ENCODE results near the gene USP36. TPM values are rescaled to one million over a fixed set of nuclear protein-coding genes. Genes with fewer than 3 reads are reported as not detected.

USP36 gene
- total and polyA plus RNA-seq, 4 donors: 5.9 to 68.1 (median 49.0) TPM

- H3K27ac ChIP-seq (ENCODE audit: low read depth in 1 of 2, low read length in 2 of 2): no peak overlapping the region
- 92 to 94% methylated on average over 6 of the region's 6 CpGs for WGBS, 2 donors
- peaks cover 8% of the 10 kb centered on the region in 2 donors for H3K36me3 ChIP-seq (ENCODE audit: control insufficient read depth in 1 of 2, insufficient read depth in 2 of 2, low read length in 1 of 2)
- no peaks in the 10 kb centered on the region for H3K9me3 ChIP-seq (ENCODE audit: control insufficient read depth, low read length)
- H3K4me3 ChIP-seq (ENCODE audit: low read length in 2 of 2): no peak overlapping the region
- H3K4me1 ChIP-seq (ENCODE audit: control insufficient read depth in 1 of 2, insufficient read depth in 2 of 2, low read length in 2 of 2): no peaks in the 10 kb centered on the region
- ATAC-seq (ENCODE audit: low FRiP score): no peak
- peak in 1 of 2 donors; percentile 69 for DNase-seq
- no peaks in the 10 kb centered on the region for H3K27me3 ChIP-seq (ENCODE audit: control insufficient read depth in 1 of 2, insufficient read depth in 2 of 2, low read length in 1 of 2)
- intact Hi-C loops (cut with DNase I): no loop called here
Observed at GRCh38 chr17:78825696-78826095, 14.9 kb downstream of the USP36 start.

GRCh38 chr17:78824240-78824639 lies 16.4 kb downstream of the USP36 start:
- H3K9me3 ChIP-seq (ENCODE audit: control insufficient read depth, low read length): no peaks in the 10 kb centered on the region
- peaks cover 6 to 10% of the 10 kb centered on the region in 2 donors for H3K36me3 ChIP-seq (ENCODE audit: control insufficient read depth in 1 of 2, insufficient read depth in 2 of 2, low read length in 1 of 2)
- 89 to 91% methylated on average over 7 of the region's 7 CpGs for WGBS, 2 donors
- DNase-seq (no peak), ATAC-seq (ENCODE audit: low FRiP score) (no peak)
- H3K27ac ChIP-seq (ENCODE audit: low read depth in 1 of 2, low read length in 2 of 2): no peak overlapping the region
- no peaks in the 10 kb centered on the region for H3K27me3 ChIP-seq (ENCODE audit: control insufficient read depth in 1 of 2, insufficient read depth in 2 of 2, low read length in 1 of 2)
- intact Hi-C loops (cut with DNase I): no loop called here
- no peaks in the 10 kb centered on the region for H3K4me1 ChIP-seq (ENCODE audit: control insufficient read depth in 1 of 2, insufficient read depth in 2 of 2, low read length in 2 of 2)
- H3K4me3 ChIP-seq (ENCODE audit: low read length in 2 of 2): no peak overlapping the region

- 89 to 91% methylated on average over 14 of the region's 14 CpGs for WGBS, 2 donors
- Histone ChIP-seq H3K4me1 (ENCODE audit: control insufficient read depth in 1 of 2, insufficient read depth in 2 of 2, low read length in 2 of 2) (no peaks in the 10 kb centered on the region), H3K27ac (ENCODE audit: low read depth in 1 of 2, low read length in 2 of 2) (no peak overlapping the region), H3K4me3 (ENCODE audit: low read length in 2 of 2) (no peak overlapping the region), H3K9me3 (ENCODE audit: control insufficient read depth, low read length) (no peaks in the 10 kb centered on the region), H3K36me3 (ENCODE audit: control insufficient read depth in 1 of 2, insufficient read depth in 2 of 2, low read length in 1 of 2) (peaks cover 6 to 10% of the 10 kb centered on the region in 2 donors), H3K27me3 (ENCODE audit: control insufficient read depth in 1 of 2, insufficient read depth in 2 of 2, low read length in 1 of 2) (no peaks in the 10 kb centered on the region)
- intact Hi-C loops (cut with DNase I): no loop called here
- DNase-seq (peak in 1 of 2 donors; percentile 57), ATAC-seq (ENCODE audit: low FRiP score) (no peak)
Observed at GRCh38 chr17:78823282-78824046, 17.1 kb downstream of the USP36 start.

GRCh38 chr17:78822552-78822951 lies 18.1 kb downstream of the USP36 start:
- no peak overlapping the region for H3K27ac ChIP-seq (ENCODE audit: low read depth in 1 of 2, low read length in 2 of 2)
- DNase-seq (peak in 1 of 2 donors; percentile 42), ATAC-seq (ENCODE audit: low FRiP score) (no peak)
- H3K9me3 ChIP-seq (ENCODE audit: control insufficient read depth, low read length): no peaks in the 10 kb centered on the region
- 87 to 94% methylated on average over 14 of the region's 14 CpGs for WGBS, 2 donors
- peaks cover 6 to 10% of the 10 kb centered on the region in 2 donors for H3K36me3 ChIP-seq (ENCODE audit: control insufficient read depth in 1 of 2, insufficient read depth in 2 of 2, low read length in 1 of 2)
- H3K4me3 ChIP-seq (ENCODE audit: low read length in 2 of 2): no peak overlapping the region
- no peaks in the 10 kb centered on the region for H3K27me3 ChIP-seq (ENCODE audit: control insufficient read depth in 1 of 2, insufficient read depth in 2 of 2, low read length in 1 of 2)
- intact Hi-C loops (cut with DNase I): no loop called here
- H3K4me1 ChIP-seq (ENCODE audit: control insufficient read depth in 1 of 2, insufficient read depth in 2 of 2, low read length in 2 of 2): no peaks in the 10 kb centered on the region

GRCh38 chr17:78821961-78822360 lies 18.7 kb downstream of the USP36 start:
- ATAC-seq (ENCODE audit: low FRiP score): no peak
- Histone ChIP-seq H3K9me3 (ENCODE audit: control insufficient read depth, low read length) (no peaks in the 10 kb centered on the region), H3K27me3 (ENCODE audit: control insufficient read depth in 1 of 2, insufficient read depth in 2 of 2, low read length in 1 of 2) (no peaks in the 10 kb centered on the region), H3K4me3 (ENCODE audit: low read length in 2 of 2) (no peak overlapping the region), H3K27ac (ENCODE audit: low read depth in 1 of 2, low read length in 2 of 2) (no peak overlapping the region), H3K36me3 (ENCODE audit: control insufficient read depth in 1 of 2, insufficient read depth in 2 of 2, low read length in 1 of 2) (peaks cover 6 to 8% of the 10 kb centered on the region in 2 donors), H3K4me1 (ENCODE audit: control insufficient read depth in 1 of 2, insufficient read depth in 2 of 2, low read length in 2 of 2) (no peaks in the 10 kb centered on the region)
- WGBS, 2 donors: 93 to 96% methylated on average over 8 of the region's 8 CpGs
- intact Hi-C loops (cut with DNase I): no loop called here
- DNase-seq: peak in 1 of 2 donors; percentile 44

GRCh38 chr17:78820841-78821240 lies 19.8 kb downstream of the USP36 start:
- no peak for ATAC-seq (ENCODE audit: low FRiP score)
- WGBS, 2 donors: 92 to 93% methylated on average over 13 of the region's 13 CpGs
- H3K27me3 ChIP-seq (ENCODE audit: control insufficient read depth in 1 of 2, insufficient read depth in 2 of 2, low read length in 1 of 2): no peaks in the 10 kb centered on the region
- no peaks in the 10 kb centered on the region for H3K4me1 ChIP-seq (ENCODE audit: control insufficient read depth in 1 of 2, insufficient read depth in 2 of 2, low read length in 2 of 2)
- peaks cover 5 to 8% of the 10 kb centered on the region in 2 donors for H3K36me3 ChIP-seq (ENCODE audit: control insufficient read depth in 1 of 2, insufficient read depth in 2 of 2, low read length in 1 of 2)
- no peak overlapping the region for H3K27ac ChIP-seq (ENCODE audit: low read depth in 1 of 2, low read length in 2 of 2)
- DNase-seq: no peak
- no peak overlapping the region for H3K4me3 ChIP-seq (ENCODE audit: low read length in 2 of 2)
- intact Hi-C loops (cut with DNase I): no loop called here
- H3K9me3 ChIP-seq (ENCODE audit: control insufficient read depth, low read length): no peaks in the 10 kb centered on the region

DNA sequence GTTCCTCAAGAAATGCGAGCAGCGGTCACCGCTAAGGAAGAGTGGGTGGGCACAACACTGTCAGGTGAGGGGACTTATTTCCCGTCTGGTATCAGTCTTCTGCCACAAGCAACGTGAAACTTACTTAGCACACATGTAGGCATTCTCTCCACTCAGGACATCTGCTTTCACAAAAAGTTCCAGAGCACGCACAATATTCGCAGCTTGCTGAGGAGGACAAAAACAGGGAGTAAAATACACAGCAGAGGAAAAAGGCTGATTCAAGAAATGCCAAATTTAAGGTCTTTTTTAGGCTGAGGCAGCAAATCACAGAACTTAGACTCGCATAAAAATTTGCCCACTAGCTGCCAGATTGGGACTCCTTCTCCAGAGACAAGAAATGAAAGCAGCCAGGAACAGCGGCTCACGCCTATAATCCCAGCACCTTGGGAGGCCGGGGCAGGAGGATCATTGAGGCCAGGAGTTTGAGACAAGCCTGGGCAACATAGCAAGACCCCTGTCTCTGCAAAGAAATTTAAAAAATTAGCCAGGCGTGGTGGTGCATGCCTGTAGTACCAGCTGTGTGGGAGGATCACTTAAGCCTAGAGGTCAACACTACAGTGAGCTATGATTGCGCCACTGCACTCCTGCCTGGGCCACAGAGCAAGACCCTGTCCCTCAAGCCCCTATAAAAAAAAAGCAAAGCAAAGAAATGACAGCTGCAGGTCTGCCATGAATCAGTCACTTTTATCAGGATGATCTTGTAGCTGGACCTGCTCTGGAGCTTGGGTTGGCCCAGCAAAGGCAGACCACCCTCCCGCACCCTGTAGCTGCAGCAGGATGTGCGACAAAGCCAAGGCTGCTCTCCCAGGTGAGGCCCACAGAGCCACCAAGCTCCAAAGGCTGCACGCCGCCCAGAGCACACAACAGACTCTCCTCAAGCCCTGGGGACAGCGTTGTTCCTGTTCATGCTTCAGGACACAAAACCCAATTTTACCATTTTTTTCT lies 20.5 kb downstream of the USP36 start:
- H3K36me3 ChIP-seq (ENCODE audit: control insufficient read depth in 1 of 2, insufficient read depth in 2 of 2, low read length in 1 of 2): peaks cover 5 to 6% of the 10 kb centered on the region in 2 donors
- H3K27me3 ChIP-seq (ENCODE audit: control insufficient read depth in 1 of 2, insufficient read depth in 2 of 2, low read length in 1 of 2): no peaks in the 10 kb centered on the region
- no peak for ATAC-seq (ENCODE audit: low FRiP score)
- H3K9me3 ChIP-seq (ENCODE audit: control insufficient read depth, low read length): no peaks in the 10 kb centered on the region
- intact Hi-C loops (cut with DNase I): no loop called here
- H3K27ac ChIP-seq (ENCODE audit: low read depth in 1 of 2, low read length in 2 of 2): no peak overlapping the region
- H3K4me1 ChIP-seq (ENCODE audit: control insufficient read depth in 1 of 2, insufficient read depth in 2 of 2, low read length in 2 of 2): no peaks in the 10 kb centered on the region
- H3K4me3 ChIP-seq (ENCODE audit: low read length in 2 of 2): no peak overlapping the region
- 96% methylated on average over 18 of the region's 18 CpGs for WGBS, 2 donors
- DNase-seq: no peak

- DNase-seq (no peak), ATAC-seq (ENCODE audit: low FRiP score) (no peak)
- H3K27ac ChIP-seq (ENCODE audit: low read depth in 1 of 2, low read length in 2 of 2): no peak overlapping the region
- H3K27me3 ChIP-seq (ENCODE audit: control insufficient read depth in 1 of 2, insufficient read depth in 2 of 2, low read length in 1 of 2): no peaks in the 10 kb centered on the region
- H3K36me3 ChIP-seq (ENCODE audit: control insufficient read depth in 1 of 2, insufficient read depth in 2 of 2, low read length in 1 of 2): peaks cover 5 to 6% of the 10 kb centered on the region in 2 donors
- H3K4me1 ChIP-seq (ENCODE audit: control insufficient read depth in 1 of 2, insufficient read depth in 2 of 2, low read length in 2 of 2): no peaks in the 10 kb centered on the region
- intact Hi-C loops (cut with DNase I): no loop called here
- H3K4me3 ChIP-seq (ENCODE audit: low read length in 2 of 2): no peak overlapping the region
- H3K9me3 ChIP-seq (ENCODE audit: control insufficient read depth, low read length): no peaks in the 10 kb centered on the region
- 30 to 32% methylated on average over 8 of the region's 8 CpGs for WGBS, 2 donors
Observed at GRCh38 chr17:78819402-78819801, 21.2 kb downstream of the USP36 start.

Measured in aorta (tissue), 5 donors.